Choroid plexus epithelial cell (primary cell): ENCODE measurements around the gene SLC29A3.

Source experiments
- DNase-seq: peaks from one replicate; pipeline ENCODE4 v3.0.0-alpha.2; 2010; ENCODE audit warnings: low read depth
- H3K4me3 ChIP-seq: 2 replicates; pipeline ENCODE4 v1.5.1; 2011; ENCODE audit warnings: low read depth, mild to moderate bottlenecking, control low read depth, low read length, moderate library complexity
- TF ChIP-seq, protein P1 (sequence below): conservative IDR thresholded peaks from 2 replicates; pipeline ENCODE4 v1.5.1; 2011; ENCODE audit warnings: low read depth, mild to moderate bottlenecking, control low read depth, inconsistent platforms, low read length, moderate library complexity

Gene SLC29A3

GRCh38 chr10:71280216-71280615 is 38.8 kb upstream of the SLC29A3 start:
- no peak overlapping the region for H3K4me3 ChIP-seq
- TF ChIP-seq, protein P1, sequence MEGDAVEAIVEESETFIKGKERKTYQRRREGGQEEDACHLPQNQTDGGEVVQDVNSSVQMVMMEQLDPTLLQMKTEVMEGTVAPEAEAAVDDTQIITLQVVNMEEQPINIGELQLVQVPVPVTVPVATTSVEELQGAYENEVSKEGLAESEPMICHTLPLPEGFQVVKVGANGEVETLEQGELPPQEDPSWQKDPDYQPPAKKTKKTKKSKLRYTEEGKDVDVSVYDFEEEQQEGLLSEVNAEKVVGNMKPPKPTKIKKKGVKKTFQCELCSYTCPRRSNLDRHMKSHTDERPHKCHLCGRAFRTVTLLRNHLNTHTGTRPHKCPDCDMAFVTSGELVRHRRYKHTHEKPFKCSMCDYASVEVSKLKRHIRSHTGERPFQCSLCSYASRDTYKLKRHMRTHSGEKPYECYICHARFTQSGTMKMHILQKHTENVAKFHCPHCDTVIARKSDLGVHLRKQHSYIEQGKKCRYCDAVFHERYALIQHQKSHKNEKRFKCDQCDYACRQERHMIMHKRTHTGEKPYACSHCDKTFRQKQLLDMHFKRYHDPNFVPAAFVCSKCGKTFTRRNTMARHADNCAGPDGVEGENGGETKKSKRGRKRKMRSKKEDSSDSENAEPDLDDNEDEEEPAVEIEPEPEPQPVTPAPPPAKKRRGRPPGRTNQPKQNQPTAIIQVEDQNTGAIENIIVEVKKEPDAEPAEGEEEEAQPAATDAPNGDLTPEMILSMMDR: no peak
- DNase-seq: no peak

- TF ChIP-seq, protein P1: no peak
- no peak for DNase-seq
- no peak overlapping the region for H3K4me3 ChIP-seq
Observed at GRCh38 chr10:71280825-71281224, 38.2 kb upstream of the SLC29A3 start.

DNA sequence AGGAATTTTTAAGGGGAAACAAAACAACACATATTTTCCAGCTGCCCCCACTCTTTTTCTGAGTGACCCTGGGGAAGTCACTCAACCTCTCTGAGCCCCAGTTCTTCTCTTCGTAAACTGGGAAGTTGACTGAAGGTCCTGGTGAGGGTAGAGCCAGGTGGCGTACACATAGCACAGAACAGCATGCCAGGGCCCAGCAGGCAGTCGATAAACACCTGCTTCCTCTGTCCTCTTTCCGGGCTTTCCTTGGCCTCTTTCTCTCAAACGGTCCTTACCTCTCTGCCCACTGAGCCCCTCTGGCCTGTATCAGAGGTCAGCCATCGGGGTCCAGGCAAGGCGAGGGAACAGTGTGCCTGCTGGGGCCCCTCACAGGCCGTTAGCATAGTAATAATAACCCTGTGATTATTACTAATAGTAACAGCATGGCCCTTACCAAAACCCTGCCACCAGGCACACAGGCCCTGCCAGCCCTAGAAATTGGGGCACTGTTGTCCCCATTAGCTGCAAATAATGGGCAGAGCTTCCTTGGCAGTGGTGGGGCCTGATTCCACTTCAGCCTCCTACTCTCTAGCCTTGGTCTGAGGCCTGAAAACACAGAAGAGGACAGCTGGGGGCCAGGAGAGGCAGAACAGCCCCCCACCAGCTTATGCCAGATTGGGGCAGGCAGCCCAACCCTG is 37.3 kb upstream of the SLC29A3 start:
- TF ChIP-seq, protein P1: no peak
- DNase-seq: no peak
- no peak overlapping the region for H3K4me3 ChIP-seq

GRCh38 chr10:71282323-71282680 is 36.8 kb upstream of the SLC29A3 start:
- H3K4me3 ChIP-seq: no peak overlapping the region
- TF ChIP-seq, protein P1: no peak
- no peak for DNase-seq

DNA sequence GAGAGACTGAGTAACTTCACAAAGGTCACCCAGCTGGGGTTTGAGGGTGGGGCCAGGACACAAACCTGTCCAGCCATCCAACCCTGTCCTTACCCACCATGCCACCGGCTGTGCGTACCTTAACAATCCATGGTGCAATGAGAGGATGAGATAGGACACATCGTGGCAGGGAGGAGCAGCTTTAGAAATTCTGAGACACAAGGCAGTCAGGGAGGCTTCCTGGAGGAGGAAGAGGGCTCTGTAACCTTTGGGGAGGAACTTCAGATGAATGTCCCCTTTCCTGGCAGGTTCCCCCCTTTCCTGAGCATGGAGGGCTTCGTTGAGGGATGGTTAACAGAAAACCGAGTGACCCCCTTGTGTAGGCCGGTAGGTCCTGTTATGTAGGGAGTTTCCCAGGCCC is 35.6 kb upstream of the SLC29A3 start:
- DNase-seq: no peak
- H3K4me3 ChIP-seq: no peak overlapping the region
- TF ChIP-seq, protein P1: no peak

DNA sequence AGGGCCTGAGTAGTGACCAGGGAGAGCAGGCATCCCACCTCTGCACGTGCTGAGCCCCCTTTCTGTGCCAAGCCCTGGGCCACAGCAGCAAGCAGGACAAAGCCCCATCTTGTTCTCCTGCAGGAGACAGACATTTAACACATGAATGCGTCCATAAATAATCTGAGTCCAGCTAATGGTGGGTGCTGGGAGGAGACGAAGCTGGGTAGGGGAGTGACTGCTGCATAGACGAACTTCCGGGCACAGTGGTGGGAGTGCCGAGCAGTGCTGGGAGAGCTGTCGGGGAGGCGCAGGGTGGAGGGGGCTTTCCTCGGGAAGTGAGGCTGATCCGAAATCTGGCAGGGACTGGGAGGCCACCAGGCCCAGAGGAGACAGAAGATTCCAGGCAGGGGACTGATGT is 35.2 kb upstream of the SLC29A3 start:
- TF ChIP-seq, protein P1: no peak
- H3K4me3 ChIP-seq: no peak overlapping the region
- no peak for DNase-seq

- DNase-seq: no peak
- TF ChIP-seq, protein P1: no peak
- no peak overlapping the region for H3K4me3 ChIP-seq
Observed at GRCh38 chr10:71284544-71285179, 34.4 kb upstream of the SLC29A3 start.
